ENCODE measurements around the gene NBPF11. TPM values are rescaled to one million over a fixed set of nuclear protein-coding genes. Genes with fewer than 3 reads are reported as not detected.
A peak's percentile ranks its signal among the peaks of the same experiment; 100 is the strongest.
"Not testable (repeated sequence)": the region's sequence is repeated elsewhere in the genome, so short reads cannot be mapped to it uniquely, and the experiment has no call there.

NBPF11 gene
- total RNA-seq, 4 donors from 2014 or later, result 6.2 to 16.8 (median 12.8) TPM

DNA sequence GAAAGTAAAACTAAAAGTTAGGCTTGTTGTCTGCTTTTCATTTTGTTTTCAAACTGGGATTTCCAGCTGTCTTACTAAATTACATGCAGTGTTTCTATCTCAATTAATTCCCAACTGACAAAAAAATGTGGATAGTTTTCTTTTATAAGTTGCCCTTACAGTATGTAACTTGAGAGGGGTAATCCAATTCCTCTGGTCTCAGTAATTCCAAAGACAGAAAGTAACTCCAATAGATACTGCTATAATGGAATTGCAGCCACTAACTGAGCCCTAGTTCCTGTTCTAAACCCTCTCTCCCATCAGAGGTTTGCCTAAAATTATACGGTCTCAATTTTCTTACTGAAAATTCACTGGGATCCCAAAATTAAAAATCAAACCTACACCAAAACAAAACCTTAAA lies 83.5 kb downstream of the NBPF11 start:
- H3K9me3 ChIP-seq; H3K4me1 ChIP-seq; DNase-seq; H3K27ac ChIP-seq; intact Hi-C loops (cut with DNase I; ENCODE audit: low total_unique reads); H3K27me3 ChIP-seq; H3K4me3 ChIP-seq; H3K36me3 ChIP-seq: not testable (repeated sequence)

DNA sequence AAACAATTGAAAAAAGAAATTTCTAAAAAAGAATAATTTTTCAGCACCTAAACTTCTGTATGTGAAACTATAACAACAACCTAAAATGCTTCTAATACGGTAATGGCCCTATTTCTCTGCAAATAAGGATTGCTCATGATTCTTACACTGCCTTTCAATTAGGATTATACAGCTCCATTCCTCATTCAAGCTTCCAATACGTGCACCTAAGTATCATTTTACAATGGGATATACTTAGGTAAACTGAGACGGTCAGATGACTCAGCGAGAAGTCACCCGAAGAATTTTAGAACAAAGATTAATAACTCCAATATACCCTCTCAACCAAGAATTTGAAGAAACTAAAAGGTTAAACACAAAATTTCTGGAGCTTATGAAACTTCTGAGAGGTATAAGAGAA lies 83.9 kb downstream of the NBPF11 start:
- H3K4me3 ChIP-seq; DNase-seq; H3K9me3 ChIP-seq; intact Hi-C loops (cut with DNase I; ENCODE audit: low total_unique reads); H3K27me3 ChIP-seq; H3K4me1 ChIP-seq; H3K27ac ChIP-seq; H3K36me3 ChIP-seq: not testable (repeated sequence)

DNA sequence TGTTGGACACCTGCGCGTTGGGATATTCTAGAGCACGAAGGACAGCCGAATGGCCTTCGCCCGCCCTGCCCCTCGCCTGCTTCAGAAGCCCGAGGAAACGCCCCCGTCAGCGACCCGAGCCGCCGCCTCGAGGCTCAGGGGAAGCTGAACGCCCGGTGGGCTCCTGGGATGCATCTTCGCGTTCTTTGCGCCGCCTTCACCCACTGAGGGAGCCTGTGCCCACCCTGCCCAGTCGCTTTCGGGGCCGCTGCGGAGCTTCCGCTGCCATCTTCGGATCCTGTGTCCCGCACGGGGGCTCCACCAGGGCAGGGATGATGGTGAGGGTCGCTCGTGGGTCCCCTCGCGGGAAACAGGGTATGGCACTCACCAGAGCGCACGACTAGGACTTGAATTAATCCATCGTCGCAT lies 91.8 kb downstream of the NBPF11 start:
- H3K36me3 ChIP-seq; intact Hi-C loops (cut with DNase I; ENCODE audit: low total_unique reads); DNase-seq; H3K27me3 ChIP-seq; H3K27ac ChIP-seq; H3K9me3 ChIP-seq; H3K4me1 ChIP-seq: not testable (repeated sequence)
- H3K4me3 ChIP-seq, result peak overlapping the region; percentile 25 to 33

DNA sequence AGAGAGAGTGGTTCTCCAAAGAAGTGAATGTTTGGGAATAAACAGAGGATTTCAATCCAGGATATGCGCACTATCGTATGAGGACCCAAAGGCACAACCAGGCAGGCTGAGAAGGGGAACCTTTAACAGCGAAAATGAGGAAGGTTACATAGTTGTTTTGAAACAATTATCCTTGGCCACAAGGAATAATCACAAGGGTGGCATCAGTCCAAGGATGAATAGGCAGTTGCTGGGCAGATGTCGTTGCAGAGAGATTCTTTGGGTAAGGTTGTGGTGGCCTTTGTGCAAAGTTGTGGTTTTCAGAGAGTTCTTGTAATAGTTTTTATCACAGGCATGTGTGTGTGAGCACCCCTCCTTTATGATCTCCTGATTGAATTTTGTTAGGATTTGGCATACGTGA lies 94.7 kb downstream of the NBPF11 start:
- H3K27ac ChIP-seq; H3K9me3 ChIP-seq; DNase-seq; H3K27me3 ChIP-seq; H3K4me1 ChIP-seq; H3K36me3 ChIP-seq; intact Hi-C loops (cut with DNase I; ENCODE audit: low total_unique reads); H3K4me3 ChIP-seq: not testable (repeated sequence)

Small RNA genes lying within 50 kb of the gene (small RNA-seq; reads per million reads assigned to genes)
- gene RNA5SP57, result not detected

Other genes with a start within 250 kb of the NBPF11 start
- gene GJA8, start 249.5 kb downstream of the NBPF11 start, total RNA-seq, result not detected
- gene GPR89B, start 223.9 kb downstream of the NBPF11 start, total RNA-seq, result 10 to 100 TPM; 20.2 to 72.4 (median 30.1) TPM